Liver (tissue), 9 donors: ENCODE data around the gene AVEN. TPM values are rescaled to one million over a fixed set of nuclear protein-coding genes. Genes with fewer than 3 reads are reported as not detected.

ENCODE experiments used
- DNase-seq: peaks from one replicate; pipeline ENCODE4 v3.0.0-alpha.2; 2017; ENCODE audit warnings: low spot score
- H3K27ac ChIP-seq, 2 donors: one replicate each; pipeline ENCODE4 v1.7.0; 2013; ENCODE audit warnings: inconsistent platforms in 2 of 2, low read length in 2 of 2, control low read depth in 1 of 2, low read depth in 1 of 2, mild to moderate bottlenecking in 1 of 2
- H3K27me3 ChIP-seq, 4 donors: one replicate each; pipeline versions ENCODE4 v1.6.1 to v1.7.0; 2013; ENCODE audit warnings: low read length in 3 of 4, inconsistent platforms in 1 of 4, mild to moderate bottlenecking in 1 of 4, moderate library complexity in 1 of 4; ENCODE audit not compliant: control insufficient read depth in 4 of 4, insufficient read depth in 4 of 4
- H3K36me3 ChIP-seq, 4 donors: one replicate each; pipeline versions ENCODE4 v1.6.1 to v1.7.0; 2013; ENCODE audit warnings: low read length in 3 of 4, mild to moderate bottlenecking in 3 of 4, low read depth in 1 of 4, moderate library complexity in 1 of 4; ENCODE audit not compliant: control insufficient read depth in 4 of 4, insufficient read depth in 3 of 4
- H3K4me1 ChIP-seq, 4 donors: one replicate each; pipeline versions ENCODE4 v1.6.1 to v1.7.0; 2013; ENCODE audit warnings: low read length in 3 of 4, mild to moderate bottlenecking in 3 of 4, moderate library complexity in 1 of 4; ENCODE audit not compliant: control insufficient read depth in 4 of 4, insufficient read depth in 4 of 4
- H3K4me3 ChIP-seq, 3 donors: one replicate each; pipeline versions ENCODE4 v1.6.1 to v1.7.0; 2013; ENCODE audit warnings: low read length in 3 of 3, control low read depth in 1 of 3, low read depth in 1 of 3, mild to moderate bottlenecking in 1 of 3
- H3K9ac ChIP-seq, 2 donors: one replicate each; pipeline ENCODE4 v1.7.0; 2013; ENCODE audit warnings: low read length in 2 of 2, mild to moderate bottlenecking in 2 of 2, moderate library complexity in 2 of 2, control low read depth in 1 of 2, low read depth in 1 of 2
- H3K9me3 ChIP-seq, 4 donors: one replicate each; pipeline versions ENCODE4 v1.6.1 to v1.7.0; 2013; ENCODE audit warnings: low read length in 3 of 4; ENCODE audit not compliant: control insufficient read depth in 4 of 4
- ATF3 ChIP-seq: IDR thresholded peaks from 2 replicates; pipeline ENCODE4 v1.6.1; 2016; ENCODE audit warnings: antibody characterized with exemption
- EGR1 ChIP-seq, 2 donors: IDR thresholded peaks; 2 replicates each; pipeline ENCODE4 v1.6.1; 2016 to 2018; ENCODE audit warnings: antibody characterized with exemption in 2 of 2, low read depth in 2 of 2
- FOXA2 ChIP-seq: IDR thresholded peaks from 2 replicates; pipeline ENCODE4 v1.6.1; 2016; ENCODE audit warnings: antibody characterized with exemption
- GABPA ChIP-seq, 2 donors: IDR thresholded peaks in 1 of 2; conservative IDR thresholded peaks in 1 of 2; 2 replicates each; pipeline ENCODE4 v1.6.1; 2016; ENCODE audit warnings: antibody characterized with exemption in 2 of 2, mild to moderate bottlenecking in 1 of 2, moderate library complexity in 1 of 2
- HNF4A ChIP-seq, 2 donors: conservative IDR thresholded peaks; 2 replicates each; pipeline ENCODE4 v1.6.1; 2016; ENCODE audit warnings: antibody characterized with exemption in 2 of 2, mild to moderate bottlenecking in 2 of 2
- HNF4G ChIP-seq: IDR thresholded peaks from 2 replicates; pipeline ENCODE4 v1.6.1; 2016; ENCODE audit warnings: antibody characterized with exemption
- MAX ChIP-seq: IDR thresholded peaks from 2 replicates; pipeline ENCODE4 v1.6.1; 2016; ENCODE audit warnings: antibody characterized with exemption
- NR2F2 ChIP-seq: IDR thresholded peaks from 2 replicates; pipeline ENCODE4 v1.6.1; 2016; ENCODE audit warnings: antibody characterized with exemption
- RAD21 ChIP-seq, 2 donors: IDR thresholded peaks; 2 replicates each; pipeline ENCODE4 v1.6.1; 2016; ENCODE audit warnings: antibody characterized with exemption in 2 of 2, mild to moderate bottlenecking in 2 of 2
- REST ChIP-seq: IDR thresholded peaks from 2 replicates; pipeline ENCODE4 v1.6.1; 2016; ENCODE audit warnings: antibody characterized with exemption, mild to moderate bottlenecking
- RXRA ChIP-seq, 2 donors: IDR thresholded peaks; 2 replicates each; pipeline ENCODE4 v1.6.1; 2017 to 2018; ENCODE audit warnings: antibody characterized with exemption in 2 of 2, mild to moderate bottlenecking in 1 of 2
- SP1 ChIP-seq: IDR thresholded peaks from 2 replicates; pipeline ENCODE4 v1.6.1; 2018; ENCODE audit warnings: antibody characterized with exemption, mild to moderate bottlenecking
- TAF1 ChIP-seq: conservative IDR thresholded peaks from 2 replicates; pipeline ENCODE4 v1.6.1; 2016; ENCODE audit warnings: antibody characterized with exemption, mild to moderate bottlenecking
- YY1 ChIP-seq: IDR thresholded peaks from 2 replicates; pipeline ENCODE4 v1.6.1; 2016; ENCODE audit warnings: antibody characterized with exemption, mild to moderate bottlenecking
- ZBTB33 ChIP-seq: IDR thresholded peaks from 2 replicates; pipeline ENCODE4 v1.6.1; 2016; ENCODE audit warnings: antibody characterized with exemption
- WGBS: extraction: QIAGEN DNeasy Blood & Tissue Kit; methylation state at CpG from one replicate; pipeline ENCODE4 v1.1.7; 2013; 5-methylcytosine and 5-hydroxymethylcytosine counted together
- polyA plus RNA-seq, 2 donors: library from polyadenylated mRNA; stranded (reverse) in 1 of 2; unstranded in 1 of 2; fragments of 200-250 nt in 1 of 2; fragments of >200 nt in 1 of 2; fragmentation: Nextera tagmentation in 1 of 2; extraction: Ambion mirVana in 1 of 2; gene quantifications; one replicate each; pipeline versions ENCODE4 v1.2.1 to v1.2.3, GENCODE V29; 2013 to 2015
- total RNA-seq, 2 donors: library from RNA; depleted of rRNA; stranded (reverse); fragments of >200 nt; gene quantifications; one replicate each; pipeline ENCODE4 v1.2.3, GENCODE V29; 2014
- donor health status: healthy.
- donor health status: healthy.
- donor health status: healthy.
- donor health status: healthy.
- donor health status: healthy.

The AVEN gene
- total and polyA plus RNA-seq, 4 donors, result 5.3 to 12.4 (median 7.0) TPM

GRCh38 chr15:33907326-33907725 lies 131.7 kb downstream of the AVEN start (continued):
- no peak for TF ChIP-seq TAF1
- no peak for TF ChIP-seq FOXA2
- TF ChIP-seq ZBTB33, result no peak
- no peak for TF ChIP-seq EGR1 (IDR thresholded peaks at IDR 0.05; ENCODE audit: low read depth in 2 of 2)
- no peak for TF ChIP-seq HNF4G
- TF ChIP-seq GABPA (IDR thresholded peaks at IDR 0.05 in 1 of 2, conservative IDR thresholded peaks at IDR 0.05 in 1 of 2), result no peak
- TF ChIP-seq RXRA (IDR thresholded peaks at IDR 0.05), result no peak
- TF ChIP-seq RAD21 (IDR thresholded peaks at IDR 0.05), result no peak
- TF ChIP-seq MAX, result no peak

- no peak overlapping the region for H3K4me3 ChIP-seq
- H3K9ac ChIP-seq, result no peak overlapping the region
- no peak for DNase-seq
- WGBS, result 97% methylated on average over 2 of the region's 2 CpGs
- TF ChIP-seq HNF4G (no peak), GABPA (IDR thresholded peaks at IDR 0.05 in 1 of 2, conservative IDR thresholded peaks at IDR 0.05 in 1 of 2) (no peak), REST (no peak), NR2F2 (no peak), SP1 (no peak), ZBTB33 (no peak), RXRA (IDR thresholded peaks at IDR 0.05) (no peak), YY1 (no peak), HNF4A (conservative IDR thresholded peaks at IDR 0.05) (no peak), ATF3 (no peak)
- no peaks in the 10 kb centered on the region for H3K4me1 ChIP-seq
- no peaks in the 10 kb centered on the region for H3K27me3 ChIP-seq
- H3K9me3 ChIP-seq, result no peaks in the 10 kb centered on the region
- no peak overlapping the region for H3K27ac ChIP-seq
- no peaks in the 10 kb centered on the region for H3K36me3 ChIP-seq
These were observed 135.3 kb downstream of the AVEN start for GRCh38 chr15:33903661-33904060.
